Transverse colon (tissue), 4 donors: ENCODE data around the gene IL36B. TPM values are rescaled to one million over a fixed set of nuclear protein-coding genes. Genes with fewer than 3 reads are reported as not detected.

Experiments
- DNase-seq: peaks from one replicate; pipeline ENCODE4 v3.0.0-alpha.2; 2019
- H3K27ac ChIP-seq, 4 donors: fragments of 200-600 bp; sonication (generic); 2 replicates each; pipeline ENCODE4 v1.5.1; 2016 to 2018; ENCODE audit warnings: inconsistent platforms in 4 of 4
- H3K27me3 ChIP-seq: fragments of 200-600 bp; sonication (generic); 2 replicates; pipeline ENCODE4 v1.5.1; 2017; ENCODE audit warnings: inconsistent platforms
- H3K36me3 ChIP-seq, 4 donors: fragments of 200-600 bp; sonication (generic); 2 replicates each; pipeline ENCODE4 v1.5.1; 2017 to 2019; ENCODE audit warnings: inconsistent platforms in 4 of 4
- H3K4me1 ChIP-seq, 4 donors: fragments of 200-600 bp; sonication (generic); 2 replicates each; pipeline ENCODE4 v1.5.1; 2017 to 2020; ENCODE audit warnings: inconsistent platforms in 4 of 4
- H3K4me3 ChIP-seq, 4 donors: fragments of 200-600 bp; sonication (generic); 1 replicate in 1 of 4; 2 replicates in 3 of 4; pipeline versions ENCODE4 v1.5.1 to v1.6.1; 2017 to 2019; ENCODE audit warnings: inconsistent platforms in 4 of 4
- H3K9me3 ChIP-seq, 2 donors: fragments of 200-600 bp; sonication (generic); 2 replicates each; pipeline ENCODE4 v1.5.1; 2017 to 2019; ENCODE audit warnings: inconsistent platforms in 2 of 2
- CTCF ChIP-seq, 5 experiments: fragments of 200-600 bp in 3 of 5; fragments of 450-650 bp in 2 of 5; sonication (generic) in 3 of 5; IDR thresholded peaks; 1 replicate in 2 of 5; 2 replicates in 3 of 5; pipeline ENCODE4 v1.5.1; 2016 to 2017; ENCODE audit warnings: antibody characterized with exemption in 5 of 5, inconsistent platforms in 3 of 5, mild to moderate bottlenecking in 2 of 5, moderate library complexity in 1 of 5
- EP300 ChIP-seq: sonication (generic); formaldehyde crosslinking; IDR thresholded peaks from one replicate; pipeline ENCODE4 v1.6.1; 2017; ENCODE audit warnings: antibody characterized with exemption, low read depth
- POLR2A ChIP-seq: fragments of 450-650 bp; IDR thresholded peaks from one replicate; pipeline ENCODE4 v1.6.1; 2016; ENCODE audit warnings: antibody characterized with exemption, mild to moderate bottlenecking, moderate library complexity
- POLR2AphosphoS5 ChIP-seq, 3 donors: sonication (generic); formaldehyde crosslinking; IDR thresholded peaks; one replicate each; pipeline ENCODE4 v1.6.1; 2016; ENCODE audit warnings: antibody characterized with exemption in 3 of 3
- WGBS, 2 donors: methylation state at CpG; one replicate each; pipeline ENCODE4 v1.1.5; 2018; ENCODE audit warnings: low coverage in 1 of 2; 5-methylcytosine and 5-hydroxymethylcytosine counted together
- in situ Hi-C, 4 donors: fragments of 200-750 bp; cut with MboI; loops; one replicate each; pipeline versions ENCODE4 v1.15.0 to v1.15.1; 2017; ENCODE audit warnings: low sequenced_read_pairs in 3 of 4, low pct_ligation_motif_present in 1 of 4, low pct_unique_long_range_greater_than_20kb in 1 of 4
- intact Hi-C: fragments of 100-400 bp; cut with DNase I; formaldehyde crosslinking; loops from one replicate; pipeline ENCODE4 v1.15.1; 2023; ENCODE audit warnings: low total_unique reads
- total RNA-seq, 4 donors: library from RNA; depleted of rRNA; stranded (reverse); fragments of >200 nt; gene quantifications; one replicate each; pipeline ENCODE4 v1.1.0, GENCODE V29; 2016

Gene IL36B
- total RNA-seq, 4 donors from 2014 or later, result not detected

- intact Hi-C loops, result no loop called here
- Histone ChIP-seq H3K27me3 (peaks cover 4% of the 10 kb centered on the region), H3K27ac (no peak overlapping the region), H3K9me3 (no peaks in the 10 kb centered on the region), H3K4me3 (no peak overlapping the region), H3K36me3 (no peaks in the 10 kb centered on the region), H3K4me1 (no peaks in the 10 kb centered on the region)
- no peak for DNase-seq
- in situ Hi-C loops, result no loop called here
- TF ChIP-seq POLR2A (no peak), POLR2AphosphoS5 (IDR thresholded peaks at IDR 0.05) (no peak)
- 69 to 76% methylated on average over 1 of the region's 1 CpG for WGBS, 2 donors
These were observed 37.6 kb downstream of the IL36B start for GRCh38 chr2:113015042-113015441.

GRCh38 chr2:113014067-113014466, 38.6 kb downstream of the IL36B start:
- WGBS, 2 donors, result 83 to 100% methylated on average over 2 of the region's 2 CpGs
- Histone ChIP-seq H3K9me3 (no peaks in the 10 kb centered on the region), H3K36me3 (no peaks in the 10 kb centered on the region), H3K4me3 (no peak overlapping the region), H3K4me1 (no peaks in the 10 kb centered on the region), H3K27ac (no peak overlapping the region), H3K27me3 (peaks cover 4% of the 10 kb centered on the region)
- no peak for TF ChIP-seq POLR2A
- TF ChIP-seq EP300, result no peak
- no peak for TF ChIP-seq CTCF (IDR thresholded peaks at IDR 0.05)
- no peak for TF ChIP-seq POLR2AphosphoS5 (IDR thresholded peaks at IDR 0.05)
- in situ Hi-C loops (no loop called here), intact Hi-C loops (no loop called here)
- no peak for DNase-seq

- intact Hi-C loops (no loop called here), in situ Hi-C loops (no loop called here)
These were observed 39.4 kb downstream of the IL36B start for GRCh38 chr2:113013336-113013661.

GRCh38 chr2:113012436-113013335, 40.0 kb downstream of the IL36B start:
- in situ Hi-C loops, result no loop called here
- H3K27ac ChIP-seq, result no peak overlapping the region
- H3K4me1 ChIP-seq, result no peaks in the 10 kb centered on the region
- no peaks in the 10 kb centered on the region for H3K36me3 ChIP-seq
- WGBS, 2 donors, result 66 to 75% methylated on average over 4 to 8 of the region's 8 CpGs
- no peak for DNase-seq
- H3K4me3 ChIP-seq, result no peak overlapping the region
- no peaks in the 10 kb centered on the region for H3K9me3 ChIP-seq
- no peak for TF ChIP-seq EP300
- TF ChIP-seq POLR2A, result no peak
- no peak for TF ChIP-seq CTCF (IDR thresholded peaks at IDR 0.05)
- TF ChIP-seq POLR2AphosphoS5 (IDR thresholded peaks at IDR 0.05), result no peak
- peaks cover 4% of the 10 kb centered on the region for H3K27me3 ChIP-seq
- intact Hi-C loops, result no loop called here

More at GRCh38 chr2:113013336-113013661, 39.4 kb downstream of the IL36B start:
- 70 to 81% methylated on average over 1 to 3 of the region's 3 CpGs for WGBS, 2 donors
- no peaks in the 10 kb centered on the region for H3K9me3 ChIP-seq
- H3K4me3 ChIP-seq, result no peak overlapping the region
- no peaks in the 10 kb centered on the region for H3K4me1 ChIP-seq
- H3K27ac ChIP-seq, result no peak overlapping the region
- TF ChIP-seq CTCF (IDR thresholded peaks at IDR 0.05) (no peak), EP300 (no peak), POLR2A (no peak), POLR2AphosphoS5 (IDR thresholded peaks at IDR 0.05) (no peak)
- no peak for DNase-seq
- peaks cover 4% of the 10 kb centered on the region for H3K27me3 ChIP-seq
- no peaks in the 10 kb centered on the region for H3K36me3 ChIP-seq
